ENCODE measurements around the gene PRRT1.
"Not testable (repeated sequence)": the region's sequence is repeated elsewhere in the genome, so short reads cannot be mapped to it uniquely, and the experiment has no call there.

The PRRT1 gene

GRCh38 chr6:32187725-32188380, 36.1 kb upstream of the PRRT1 start:
- not testable (repeated sequence) for DNase-seq

- no peak for DNase-seq
Measured at GRCh38 chr6:32187009-32187709, 35.4 kb upstream of the PRRT1 start.

- DNase-seq: not testable (repeated sequence)
Measured at GRCh38 chr6:32186151-32186840, 34.6 kb upstream of the PRRT1 start.

- DNase-seq: peak; percentile 90
Measured at GRCh38 chr6:32185681-32186131, 34.0 kb upstream of the PRRT1 start.

- DNase-seq: no peak
Measured at GRCh38 chr6:32184084-32184640, 32.4 kb upstream of the PRRT1 start, which contains the start of gene AGER. AGER (minus strand) TSS chr6:32184253; CDS start chr6:32184222, 31 bp downstream.

GRCh38 chr6:32183483-32184083, 31.8 kb upstream of the PRRT1 start:
- no peak for DNase-seq

GRCh38 chr6:32183030-32183429, 31.3 kb upstream of the PRRT1 start:
- no peak for DNase-seq

- DNase-seq: no peak
Measured at GRCh38 chr6:32182555-32182981, 30.8 kb upstream of the PRRT1 start.

- no peak for DNase-seq
Measured at GRCh38 chr6:32181915-32182529, 30.3 kb upstream of the PRRT1 start.

GRCh38 chr6:32181148-32181702, 29.5 kb upstream of the PRRT1 start:
- no peak for DNase-seq

- no peak for DNase-seq
Measured at GRCh38 chr6:32179766-32180405, 28.1 kb upstream of the PRRT1 start.

- DNase-seq: no peak
Measured at GRCh38 chr6:32178547-32179440, 27.1 kb upstream of the PRRT1 start.

- peak; percentile 99 for DNase-seq
Measured at GRCh38 chr6:32177788-32178546, 26.2 kb upstream of the PRRT1 start, which contains the start of gene RNF5. RNF5 (plus strand) TSS chr6:32178405; CDS start chr6:32178512, 107 bp downstream.

GRCh38 chr6:32177183-32177787, 25.5 kb upstream of the PRRT1 start:
- DNase-seq: peak; percentile 73

GRCh38 chr6:32176476-32177182, 24.9 kb upstream of the PRRT1 start:
- DNase-seq: no peak

GRCh38 chr6:32175711-32176475, 24.2 kb upstream of the PRRT1 start, which contains the start of gene AGPAT1:
AGPAT1 (minus strand) TSS chr6:32176084; CDS start chr6:32171496, 4,588 bp downstream.
- peak; percentile 98 for DNase-seq

GRCh38 chr6:32175322-32175710, 23.6 kb upstream of the PRRT1 start:
- no peak for DNase-seq

- no peak for DNase-seq
Measured at GRCh38 chr6:32174416-32174815, 22.7 kb upstream of the PRRT1 start.
